Gastrocnemius medialis (tissue), 4 donors: ENCODE measurements around the gene STRN3.

ENCODE experiments used
- CTCF ChIP-seq, 5 experiments: fragments of 450-650 bp in 3 of 5; fragments of 200-600 bp in 2 of 5; sonication (generic) in 2 of 5; IDR thresholded peaks in 4 of 5; conservative IDR thresholded peaks in 1 of 5; 1 replicate in 4 of 5; 2 replicates in 1 of 5; pipeline ENCODE4 v1.5.1; 2016 to 2019; ENCODE audit warnings: antibody characterized with exemption in 5 of 5, mild to moderate bottlenecking in 3 of 5, moderate library complexity in 3 of 5
- POLR2A ChIP-seq, 2 donors: fragments of 450-650 bp; IDR thresholded peaks; one replicate each; pipeline ENCODE4 v1.6.1; 2017; ENCODE audit warnings: antibody characterized with exemption in 2 of 2, mild to moderate bottlenecking in 2 of 2, moderate library complexity in 2 of 2

- TF ChIP-seq CTCF (IDR thresholded peaks at IDR 0.05 in 4 of 5, conservative IDR thresholded peaks at IDR 0.05 in 1 of 5) (no peak), POLR2A (IDR thresholded peaks at IDR 0.05) (no peak)
Measured at GRCh38 chr14:31051511-31051910, 25.3 kb upstream of the STRN3 start.
